ENCODE results near the gene KRTAP10-6. TPM values are rescaled to one million over a fixed set of nuclear protein-coding genes. Genes with fewer than 3 reads are reported as not detected.

Gene KRTAP10-6
- total and polyA plus RNA-seq, 2 donors (not counting 1 experiment from before 2014, with no cell fraction given) = not detected

GRCh38 chr21:44614961-44615391, 22.7 kb upstream of the KRTAP10-6 start:
- Histone ChIP-seq H3K79me2 (ENCODE audit: control insufficient read depth, insufficient read depth, low read length) (no peaks in the 10 kb centered on the region), H3K27me3 (ENCODE audit: control insufficient read depth, insufficient read depth, low read length) (no peaks in the 10 kb centered on the region), H3K9ac (ENCODE audit: insufficient read depth, low read length) (no peak overlapping the region)

GRCh38 chr21:44614161-44614631, 21.9 kb upstream of the KRTAP10-6 start:
- no peak for TF ChIP-seq CTCF (conservative IDR thresholded peaks at IDR 0.05 in 1 of 2, IDR thresholded peaks at IDR 0.05 in 1 of 2; ENCODE audit: low read depth in 1 of 2, low read length in 2 of 2)
- no peak for TF ChIP-seq EZH2 (IDR thresholded peaks at IDR 0.05; ENCODE audit: low read length, missing control alignments)
- Histone ChIP-seq H3K36me3 (ENCODE audit: control insufficient read depth, insufficient read depth, low read length) (no peaks in the 10 kb centered on the region), H3K4me2 (ENCODE audit: extremely low read depth, insufficient read depth, low read length) (no peak overlapping the region), H4K20me1 (ENCODE audit: control insufficient read depth, extremely low read depth, insufficient read depth, low read length) (no peaks in the 10 kb centered on the region), H3K4me3 (replicated peaks in 1 of 4; ENCODE audit: control extremely low read depth in 1 of 4, insufficient read depth in 1 of 4, low read depth in 3 of 4, low read length in 4 of 4) (no peak overlapping the region), H3K27me3 (ENCODE audit: control insufficient read depth, insufficient read depth, low read length) (no peaks in the 10 kb centered on the region), H3K9me3 (ENCODE audit: control insufficient read depth, insufficient read depth, low read depth, low read length) (no peaks in the 10 kb centered on the region), H2AFZ (ENCODE audit: low read length) (no peak overlapping the region), H3K79me2 (ENCODE audit: control insufficient read depth, insufficient read depth, low read length) (no peaks in the 10 kb centered on the region), H3K9ac (ENCODE audit: insufficient read depth, low read length) (no peak overlapping the region), H3K27ac (ENCODE audit: insufficient read depth, low read length) (no peak overlapping the region), H3K4me1 (ENCODE audit: control insufficient read depth, extremely low read depth, insufficient read depth, low read length) (no peaks in the 10 kb centered on the region)
- DNase-seq (ENCODE audit: low read depth in 2 of 2) = no peak

More at GRCh38 chr21:44614961-44615391, 22.7 kb upstream of the KRTAP10-6 start:
- Histone ChIP-seq H3K27ac (ENCODE audit: insufficient read depth, low read length) (no peak overlapping the region), H3K4me1 (ENCODE audit: control insufficient read depth, extremely low read depth, insufficient read depth, low read length) (no peaks in the 10 kb centered on the region), H3K4me2 (ENCODE audit: extremely low read depth, insufficient read depth, low read length) (no peak overlapping the region), H3K9me3 (ENCODE audit: control insufficient read depth, insufficient read depth, low read depth, low read length) (no peaks in the 10 kb centered on the region), H4K20me1 (ENCODE audit: control insufficient read depth, extremely low read depth, insufficient read depth, low read length) (no peaks in the 10 kb centered on the region), H3K4me3 (replicated peaks in 1 of 4; ENCODE audit: control extremely low read depth in 1 of 4, insufficient read depth in 1 of 4, low read depth in 3 of 4, low read length in 4 of 4) (no peak overlapping the region), H2AFZ (ENCODE audit: low read length) (no peak overlapping the region), H3K36me3 (ENCODE audit: control insufficient read depth, insufficient read depth, low read length) (no peaks in the 10 kb centered on the region)
- TF ChIP-seq CTCF (conservative IDR thresholded peaks at IDR 0.05 in 1 of 2, IDR thresholded peaks at IDR 0.05 in 1 of 2; ENCODE audit: low read depth in 1 of 2, low read length in 2 of 2) = no peak
- TF ChIP-seq EZH2 (IDR thresholded peaks at IDR 0.05; ENCODE audit: low read length, missing control alignments) = no peak
- DNase-seq (ENCODE audit: low read depth in 2 of 2) = no peak

DNA sequence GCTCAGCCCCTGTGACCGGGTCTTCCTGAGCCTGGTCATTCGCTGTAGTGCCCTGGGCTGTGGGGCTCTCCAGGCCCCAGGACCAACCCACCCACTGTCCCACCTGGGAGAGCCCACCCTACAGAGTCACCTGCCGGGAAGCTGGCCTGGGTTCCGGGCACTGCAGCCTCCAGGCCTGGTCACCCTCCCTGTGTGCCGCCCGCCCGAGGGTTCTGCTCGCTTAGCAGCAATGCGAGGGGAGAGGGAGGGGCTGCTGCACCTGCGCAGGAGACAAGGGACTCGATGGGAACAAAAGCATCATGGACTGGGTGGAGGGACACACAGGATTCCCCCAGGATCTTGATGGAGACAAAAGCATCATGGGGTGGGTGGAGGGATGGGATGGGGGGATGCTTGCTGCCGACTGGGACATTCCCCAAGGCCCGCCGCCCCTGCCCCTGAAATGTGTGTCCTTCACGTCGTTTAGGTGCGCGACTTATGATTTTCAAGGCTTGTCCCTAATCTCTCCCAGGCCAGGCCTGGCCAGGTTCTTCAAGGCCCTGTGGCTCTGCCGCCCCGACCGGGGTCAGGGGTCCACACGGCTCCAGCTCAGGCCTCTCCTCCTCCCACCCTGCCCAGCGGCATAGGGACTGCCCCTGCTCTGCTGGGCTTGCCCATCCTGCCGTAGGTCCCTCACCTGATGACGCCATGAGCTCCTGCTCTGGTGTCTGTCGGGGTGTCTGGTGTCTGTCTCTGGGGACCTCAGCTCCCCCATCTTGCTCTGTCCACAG, 21.3 kb upstream of the KRTAP10-6 start:
- Histone ChIP-seq H2AFZ (ENCODE audit: low read length) (no peak overlapping the region), H3K4me3 (replicated peaks in 1 of 4; ENCODE audit: control extremely low read depth in 1 of 4, insufficient read depth in 1 of 4, low read depth in 3 of 4, low read length in 4 of 4) (no peak overlapping the region), H3K27ac (ENCODE audit: insufficient read depth, low read length) (no peak overlapping the region), H3K36me3 (ENCODE audit: control insufficient read depth, insufficient read depth, low read length) (no peaks in the 10 kb centered on the region), H3K4me1 (ENCODE audit: control insufficient read depth, extremely low read depth, insufficient read depth, low read length) (no peaks in the 10 kb centered on the region), H3K9ac (ENCODE audit: insufficient read depth, low read length) (no peak overlapping the region), H3K27me3 (ENCODE audit: control insufficient read depth, insufficient read depth, low read length) (no peaks in the 10 kb centered on the region), H3K79me2 (ENCODE audit: control insufficient read depth, insufficient read depth, low read length) (no peaks in the 10 kb centered on the region), H3K4me2 (ENCODE audit: extremely low read depth, insufficient read depth, low read length) (no peak overlapping the region), H4K20me1 (ENCODE audit: control insufficient read depth, extremely low read depth, insufficient read depth, low read length) (no peaks in the 10 kb centered on the region), H3K9me3 (ENCODE audit: control insufficient read depth, insufficient read depth, low read depth, low read length) (no peaks in the 10 kb centered on the region)
- DNase-seq (ENCODE audit: low read depth in 2 of 2) = no peak
- TF ChIP-seq EZH2 (IDR thresholded peaks at IDR 0.05; ENCODE audit: low read length, missing control alignments) (no peak), CTCF (conservative IDR thresholded peaks at IDR 0.05 in 1 of 2, IDR thresholded peaks at IDR 0.05 in 1 of 2; ENCODE audit: low read depth in 1 of 2, low read length in 2 of 2) (no peak)
